Retina (tissue), 1 donor: Measurements from ENCODE around the gene FOXI1.
"Not testable (repeated sequence)": the region's sequence is repeated elsewhere in the genome, so short reads cannot be mapped to it uniquely, and the experiment has no call there.

Experiments used
- DNase-seq: peaks from one replicate; pipeline ENCODE4 v3.0.0-alpha.2; 2016

The FOXI1 gene

DNA sequence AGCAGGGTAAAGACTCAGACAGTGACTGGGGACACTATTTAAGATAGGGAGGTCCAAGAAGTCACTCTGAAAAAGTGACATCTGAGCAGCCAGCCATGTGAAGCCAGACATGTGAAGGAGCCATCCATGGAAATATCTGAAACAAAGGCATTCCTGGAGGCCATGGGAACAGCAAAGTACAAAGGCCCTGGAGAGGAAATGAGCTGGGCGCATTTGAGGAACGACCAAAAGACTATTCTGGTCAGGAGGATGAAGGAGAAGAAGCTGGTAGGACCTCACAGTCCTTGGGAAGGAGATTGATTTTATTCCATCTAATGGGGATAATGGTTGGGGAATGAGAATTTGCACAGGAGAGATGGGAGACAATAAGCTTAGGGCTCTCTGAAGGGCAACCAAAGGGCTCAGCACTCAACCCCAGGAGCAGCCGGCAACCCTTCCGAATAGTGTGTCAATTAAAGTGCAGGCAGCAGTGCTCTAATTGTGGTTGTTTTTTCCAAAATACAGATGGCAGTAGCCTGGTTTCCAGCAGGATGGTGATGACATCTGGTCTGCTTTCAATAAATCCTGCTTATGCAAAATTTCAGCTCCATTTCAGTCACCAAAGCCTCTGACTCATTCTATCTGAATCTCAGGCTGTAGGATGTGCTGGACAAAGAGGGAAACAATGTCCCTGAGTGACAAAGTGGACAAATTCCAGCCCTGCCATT, 26.7 kb downstream of the FOXI1 start:
- DNase-seq = no peak

DNA sequence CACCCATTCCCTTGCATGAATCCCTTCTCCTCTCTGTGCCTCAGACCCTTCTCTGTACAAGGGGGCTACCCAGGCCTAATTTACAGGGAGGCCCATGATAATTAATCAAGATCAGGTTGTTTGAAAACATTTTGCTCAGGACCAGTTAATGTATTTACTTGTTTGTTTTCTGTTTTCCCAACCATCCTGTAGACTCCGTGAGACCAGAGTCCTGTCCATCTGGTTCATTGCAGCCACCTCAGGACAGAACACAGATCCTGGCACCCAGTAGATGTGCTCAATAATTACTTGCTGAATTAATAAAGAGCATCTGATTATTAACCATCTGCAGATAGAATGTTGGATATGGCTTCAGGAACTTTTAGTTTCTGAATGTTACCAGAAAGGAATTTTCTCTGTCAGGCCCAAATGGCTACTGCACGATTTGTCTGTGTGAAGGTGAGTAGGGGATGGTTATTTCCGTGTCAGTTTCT, 27.3 kb downstream of the FOXI1 start:
- no peak for DNase-seq

DNA sequence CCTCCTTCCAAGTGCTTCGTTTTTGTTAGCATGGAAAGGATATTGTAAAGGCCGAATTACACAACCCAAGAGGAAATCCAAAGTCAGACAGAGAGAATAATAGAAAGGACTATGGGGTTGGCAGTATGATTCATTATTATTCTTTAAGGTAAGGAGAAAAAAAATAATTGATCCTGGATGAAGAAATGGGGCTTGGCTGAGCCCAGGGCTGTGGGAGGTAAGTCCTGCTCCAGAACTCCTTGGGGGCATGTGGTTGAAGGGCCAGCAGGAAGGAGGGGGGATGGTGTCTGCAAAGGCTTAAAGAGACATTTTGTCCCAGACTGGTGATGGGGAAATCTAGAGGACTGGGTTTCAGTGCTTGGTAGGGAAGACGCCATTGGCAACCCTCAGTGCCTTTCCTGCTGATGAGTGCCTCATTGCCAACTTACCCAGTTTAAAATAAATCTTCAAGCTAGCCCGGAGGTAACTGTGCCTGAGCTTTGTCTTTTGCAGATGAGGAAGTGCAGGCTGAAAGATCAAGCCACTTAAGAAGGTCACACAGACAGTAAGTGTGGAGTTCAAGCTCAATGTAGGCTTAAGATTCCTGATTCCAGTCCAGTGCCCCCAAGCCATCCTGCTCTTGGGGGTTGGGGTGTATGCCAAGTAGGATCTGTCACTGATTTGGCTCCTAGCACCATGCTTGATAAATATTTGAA, 30.2 kb downstream of the FOXI1 start:
- no peak for DNase-seq

DNA sequence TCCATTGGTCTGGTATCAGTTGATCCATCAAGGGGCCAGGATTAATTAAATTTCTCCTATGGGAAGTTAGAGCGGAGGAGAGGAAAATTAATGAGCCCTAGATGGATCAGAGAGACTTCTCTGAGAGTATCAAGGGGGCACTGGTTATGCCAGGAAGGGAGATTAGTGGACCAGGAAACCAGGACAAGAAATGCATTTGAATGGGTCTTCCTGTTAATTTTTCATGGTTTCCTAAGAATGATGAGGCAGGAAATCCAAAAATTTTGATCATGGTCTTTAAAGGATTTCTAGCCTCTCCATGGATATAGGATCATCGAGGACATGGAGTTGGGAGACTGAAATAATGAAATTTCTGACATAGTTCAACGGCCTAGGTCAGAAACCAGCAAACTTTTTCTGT, 30.8 kb downstream of the FOXI1 start:
- DNase-seq = no peak

DNA sequence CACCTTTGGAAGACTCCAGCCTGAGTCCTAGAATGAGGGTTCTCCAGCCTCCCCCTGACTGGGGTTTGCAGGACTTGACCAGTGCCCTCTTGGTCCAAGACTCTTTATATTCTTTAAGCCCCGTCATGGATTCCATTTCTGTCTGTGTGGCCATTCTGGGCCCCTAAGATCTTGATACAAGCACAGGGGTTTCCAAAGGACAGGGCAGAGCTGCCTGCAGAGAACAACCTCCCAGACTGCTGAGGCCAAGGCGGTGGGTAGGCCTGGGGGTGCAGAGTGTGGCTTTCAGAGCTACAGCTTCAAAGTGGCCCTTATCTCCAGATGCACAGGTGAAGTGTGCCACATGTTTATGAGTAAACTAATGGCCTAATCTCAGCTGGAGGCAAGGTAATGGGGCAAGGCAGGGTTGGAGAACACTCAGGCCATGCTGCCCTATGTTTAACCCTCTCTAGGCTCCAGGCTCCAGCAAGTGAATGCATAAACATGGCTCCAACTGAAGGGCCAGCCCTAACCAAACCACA, 32.1 kb downstream of the FOXI1 start:
- DNase-seq = no peak

DNA sequence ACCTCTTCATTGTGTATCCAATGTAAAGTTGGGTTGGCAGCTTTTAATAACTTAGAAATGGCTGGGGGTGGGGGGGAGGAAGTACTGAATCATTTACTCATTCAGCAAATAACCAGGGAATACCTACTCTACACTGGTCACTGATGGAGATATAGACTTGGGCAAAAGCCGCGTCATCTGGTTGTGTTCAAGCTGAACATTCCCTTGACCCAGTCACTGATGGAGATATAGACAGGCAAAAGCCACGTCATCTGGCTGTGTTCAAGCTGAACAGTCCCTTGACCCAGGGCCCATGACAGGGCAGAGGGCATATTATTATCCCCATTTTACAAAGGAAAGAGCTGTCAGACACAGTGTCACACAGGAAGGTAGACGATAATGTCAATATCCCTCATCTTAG, 32.6 kb downstream of the FOXI1 start:
- no peak for DNase-seq

DNA sequence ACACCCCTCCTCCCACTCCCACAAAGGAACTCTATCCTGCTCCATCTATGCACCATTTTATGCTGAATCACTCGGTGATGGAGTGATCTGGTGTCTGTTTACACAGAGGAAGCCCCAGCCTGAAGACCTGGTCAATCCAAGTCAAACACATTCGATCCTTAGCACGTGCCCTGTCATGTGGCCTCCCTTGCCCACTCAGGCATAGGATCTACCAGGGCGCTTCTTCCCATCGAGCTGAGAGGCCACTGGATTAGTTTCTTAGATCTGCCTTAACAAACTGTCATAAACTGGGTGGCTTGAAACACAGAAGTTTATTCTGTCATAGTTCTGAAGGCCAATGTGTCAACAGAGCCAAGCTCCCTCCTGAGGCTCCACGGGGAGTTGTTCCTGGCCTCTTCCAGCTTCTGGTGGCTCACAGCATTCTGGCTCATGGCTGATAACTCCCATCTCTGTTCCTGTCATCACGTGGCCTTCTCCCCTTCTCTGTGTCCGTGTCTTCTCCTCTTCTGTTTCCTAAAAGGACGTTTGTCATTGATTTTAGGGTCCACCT, 34.2 kb downstream of the FOXI1 start:
- DNase-seq = no peak

DNA sequence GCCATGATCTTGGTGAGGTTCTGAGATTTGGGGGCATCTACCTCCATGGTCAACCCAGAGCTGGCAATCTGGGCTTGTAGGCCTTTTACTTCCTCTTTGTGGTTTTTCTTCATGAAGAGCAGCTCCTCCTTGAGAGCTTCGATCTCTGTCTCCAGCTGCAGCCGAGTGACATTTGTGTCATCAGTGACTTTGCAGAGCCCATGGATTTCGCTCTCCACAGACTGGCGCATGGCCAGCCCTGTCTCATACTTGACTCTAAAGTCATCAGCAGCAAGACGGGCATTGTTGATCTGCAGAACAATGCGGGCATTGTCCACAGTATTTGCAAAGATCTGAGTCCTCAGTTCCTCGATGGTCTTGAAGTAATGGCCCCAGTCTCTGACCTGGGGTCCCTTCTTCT, 35.5 kb downstream of the FOXI1 start:
- not testable (repeated sequence) for DNase-seq

DNA sequence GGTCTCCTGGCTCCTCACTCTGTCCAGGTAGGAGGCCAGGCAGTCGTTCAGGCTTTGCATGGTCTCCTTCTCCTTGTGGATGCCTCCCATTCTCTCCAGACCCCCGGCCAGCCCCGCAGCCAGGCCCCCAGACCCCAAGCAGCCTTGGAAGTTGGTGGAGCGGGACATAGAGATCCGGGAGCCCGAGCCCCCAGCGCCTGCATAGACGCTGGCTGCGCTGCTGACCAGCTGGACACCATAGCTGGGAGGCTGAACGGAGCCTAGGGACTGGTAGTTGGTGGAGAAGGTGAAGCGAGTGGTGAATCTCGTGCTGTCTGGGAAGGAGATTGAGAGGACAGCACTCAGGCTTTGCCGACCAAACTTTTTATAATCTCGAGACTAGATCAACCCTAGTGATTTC, 35.9 kb downstream of the FOXI1 start:
- DNase-seq = no peak

DNA sequence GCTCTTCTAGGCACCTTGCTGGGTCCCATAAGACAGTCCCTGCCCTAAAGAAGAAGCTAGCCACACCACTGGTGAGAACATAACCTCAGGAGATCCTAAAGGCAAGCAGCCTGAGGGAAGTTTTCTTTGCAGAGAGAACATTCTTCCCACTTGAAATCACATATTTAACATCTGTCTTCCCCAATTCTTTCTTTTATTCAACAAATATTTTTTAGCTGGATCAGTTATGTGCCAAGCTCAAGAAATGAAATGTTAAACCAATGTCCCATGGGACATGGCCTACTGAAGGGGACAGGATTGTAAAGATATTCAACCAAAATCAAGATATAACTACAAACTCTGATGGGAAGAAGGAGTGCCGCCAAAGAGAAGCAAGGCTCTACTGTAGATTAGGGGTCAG, 36.5 kb downstream of the FOXI1 start:
- no peak for DNase-seq

DNA sequence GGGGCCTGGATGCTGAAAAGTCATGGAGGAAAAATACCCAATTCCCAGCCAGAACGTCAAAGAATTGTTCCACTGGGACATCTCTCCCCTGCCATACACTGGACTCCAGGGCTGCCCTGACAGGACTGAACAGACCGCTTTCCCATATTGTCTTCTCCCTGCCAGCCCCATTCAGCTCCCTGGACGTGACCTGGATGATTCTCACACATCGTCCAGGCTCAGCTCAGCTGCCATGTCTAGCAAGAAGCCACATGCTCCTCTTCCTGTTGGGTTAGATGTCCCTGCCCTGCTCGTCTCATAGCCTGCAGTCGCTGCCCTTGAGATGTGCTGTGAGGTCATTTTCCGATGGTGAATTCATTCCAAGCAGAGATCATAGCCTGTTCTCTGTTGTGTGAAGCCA, 37.4 kb downstream of the FOXI1 start:
- no peak for DNase-seq

DNA sequence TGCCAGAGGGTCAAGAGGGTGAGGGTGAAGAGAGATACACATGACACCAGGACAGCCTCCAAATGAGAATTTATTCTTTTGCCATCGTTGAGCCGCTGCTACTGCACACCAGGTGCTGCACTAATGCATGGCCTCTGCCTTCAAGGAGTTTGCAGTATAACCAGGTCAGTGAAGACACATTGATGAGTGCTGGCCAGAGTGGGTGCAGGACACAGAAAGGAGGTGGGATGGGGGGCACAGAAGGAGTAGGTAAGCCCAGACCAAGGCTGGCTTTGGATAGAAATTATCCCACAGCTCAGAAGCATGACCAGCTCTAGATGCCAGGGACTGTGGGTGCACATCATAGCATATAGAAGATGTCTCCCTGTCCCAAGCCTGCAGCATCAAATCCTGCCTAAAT, 38.0 kb downstream of the FOXI1 start:
- DNase-seq = no peak

DNA sequence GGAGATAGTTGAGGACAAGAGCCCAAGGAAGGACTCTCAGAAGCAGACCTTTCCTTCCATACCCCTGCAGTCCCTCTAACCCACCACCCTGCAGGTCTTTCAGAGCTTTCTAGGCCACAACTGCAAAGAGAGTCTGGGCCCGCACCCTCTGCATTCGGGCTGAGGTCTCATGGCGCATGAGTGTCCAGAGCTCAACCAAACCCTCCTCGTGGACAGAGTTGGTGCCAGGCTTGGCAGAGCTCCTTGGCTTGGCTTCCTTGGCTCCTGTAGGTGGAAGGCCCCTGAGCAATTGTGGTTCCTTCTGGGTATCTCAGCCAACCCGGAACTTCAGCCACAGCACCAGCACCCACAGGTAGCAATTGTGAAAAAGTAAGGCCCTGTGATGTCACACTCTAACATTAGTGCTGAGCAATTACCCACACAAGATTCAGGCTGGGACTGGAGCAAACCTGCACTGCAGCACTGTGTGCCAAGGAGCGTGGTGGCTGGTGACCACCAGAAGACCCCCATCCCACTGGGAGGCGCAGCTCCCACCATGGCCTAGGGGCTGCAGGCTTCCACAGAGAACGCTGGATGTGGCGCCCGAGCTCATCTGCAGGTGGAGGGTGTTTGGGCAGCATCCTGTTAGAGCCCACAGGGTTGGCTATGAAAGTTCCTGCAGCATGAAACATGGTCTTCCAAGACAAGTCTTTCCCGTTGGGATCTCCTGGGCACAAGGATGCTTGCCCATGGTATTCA, 38.8 kb downstream of the FOXI1 start:
- no peak for DNase-seq

DNA sequence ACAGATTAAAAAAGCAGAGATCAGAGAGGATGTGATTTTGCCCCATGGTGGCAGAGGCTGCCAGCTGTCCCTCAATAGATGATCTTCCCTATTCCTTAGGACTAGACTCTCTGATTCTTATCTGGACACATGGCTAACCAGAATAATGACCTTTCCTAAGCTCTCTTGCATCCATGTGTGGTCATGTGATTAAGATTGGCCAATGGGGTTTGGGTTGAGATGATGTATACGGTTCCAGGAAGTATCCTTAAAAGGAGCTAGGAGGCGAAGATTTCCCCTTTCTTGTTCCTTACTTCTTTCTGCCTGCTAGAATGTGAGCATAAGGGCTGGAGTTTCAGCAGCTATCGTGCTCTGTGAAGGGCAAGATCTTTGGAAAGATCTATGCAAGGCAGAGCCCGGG, 39.8 kb downstream of the FOXI1 start:
- no peak for DNase-seq

DNA sequence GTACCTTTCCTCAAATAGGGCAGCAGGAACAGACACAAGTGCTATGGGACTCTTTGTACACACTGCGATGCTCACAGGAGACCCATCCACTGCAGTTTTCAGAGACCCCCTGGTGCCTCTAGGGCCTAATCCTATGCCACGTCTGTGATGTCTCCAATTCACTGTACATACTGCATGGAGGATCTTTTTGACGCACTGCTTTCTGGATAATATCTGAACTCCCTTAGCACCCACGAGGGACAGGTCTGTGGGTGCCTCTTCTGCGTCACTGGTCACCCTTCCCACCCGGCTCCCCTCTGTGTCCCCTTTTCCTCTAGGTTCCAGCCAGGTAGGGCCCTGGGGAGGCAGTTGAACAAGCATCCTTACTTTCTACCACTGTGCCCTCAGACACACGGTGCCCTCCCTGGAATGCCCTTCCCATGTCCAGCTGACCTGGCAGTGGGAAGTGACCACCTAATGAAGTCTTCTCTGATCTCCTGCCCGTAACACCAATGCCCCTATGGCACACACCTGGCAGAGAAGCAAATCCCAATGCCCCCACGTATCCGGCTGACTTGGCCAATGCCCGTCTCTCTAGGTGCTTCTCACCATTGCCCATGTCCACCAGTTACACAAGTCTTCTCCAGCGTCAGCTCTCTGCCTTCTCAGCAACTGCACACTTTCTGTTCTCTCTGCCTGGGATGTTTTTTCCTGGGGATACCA, 41.5 kb downstream of the FOXI1 start:
- no peak for DNase-seq

DNA sequence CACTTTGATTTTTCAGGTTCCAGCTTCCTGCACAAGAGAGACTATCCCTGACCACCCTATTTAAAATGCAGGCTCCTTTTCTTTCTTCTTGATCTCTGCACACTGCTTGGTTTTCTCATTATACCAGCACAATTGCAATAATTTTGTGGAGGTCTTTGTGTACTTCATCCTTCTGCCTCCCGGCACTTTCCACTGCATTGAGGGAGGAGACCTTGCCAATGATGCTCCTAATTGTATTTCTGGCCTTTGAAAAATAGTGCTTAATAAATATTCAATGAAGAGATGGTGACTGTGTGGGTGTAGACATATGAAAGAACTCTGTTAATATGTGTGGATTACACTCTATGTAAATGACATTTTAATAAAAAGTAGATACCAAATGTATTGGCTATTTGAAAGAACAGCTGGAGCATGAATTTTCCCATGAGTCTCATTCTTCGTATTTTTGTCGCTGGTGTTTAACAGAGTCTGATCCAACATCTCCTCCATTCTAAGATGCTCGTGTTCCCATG, 42.1 kb downstream of the FOXI1 start:
- no peak for DNase-seq

DNA sequence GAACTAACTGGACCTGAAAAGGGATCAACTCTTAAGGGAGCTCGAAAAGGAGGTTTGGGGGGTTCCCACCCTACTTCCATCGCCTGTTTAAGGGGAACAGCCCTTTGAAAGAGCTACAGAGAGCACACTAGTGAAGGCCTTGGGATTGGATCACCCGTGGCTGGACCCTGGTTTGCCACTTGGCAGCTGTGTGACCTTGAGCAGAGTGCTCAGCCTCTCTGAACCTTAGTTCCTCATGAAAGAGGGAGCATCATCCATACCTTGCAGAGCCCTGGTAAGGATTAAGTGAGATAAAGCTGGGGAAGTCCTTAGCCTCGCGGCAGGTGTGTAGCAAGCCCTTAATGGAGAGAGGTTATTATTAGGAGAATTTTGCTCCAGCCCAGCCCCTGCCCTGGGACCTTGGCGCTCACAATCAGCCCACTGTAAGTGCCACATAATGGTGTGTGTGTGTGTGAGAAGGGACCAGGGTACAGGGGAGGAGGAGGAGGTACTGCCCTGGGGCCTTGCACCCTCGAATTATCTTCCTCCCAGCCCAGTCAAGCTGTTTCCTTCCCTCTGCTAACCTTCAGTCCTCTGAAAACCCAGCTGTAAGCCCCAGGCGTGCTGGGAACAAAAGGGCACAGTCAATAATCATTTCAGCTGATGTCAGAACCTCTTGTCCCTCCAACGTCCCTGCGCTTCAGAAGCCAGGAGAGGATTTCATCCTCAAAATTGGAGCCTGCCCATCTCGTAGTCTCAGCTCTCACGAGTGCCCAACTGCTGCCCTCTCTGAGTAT, 42.9 kb downstream of the FOXI1 start:
- DNase-seq = peak; percentile 57

DNA sequence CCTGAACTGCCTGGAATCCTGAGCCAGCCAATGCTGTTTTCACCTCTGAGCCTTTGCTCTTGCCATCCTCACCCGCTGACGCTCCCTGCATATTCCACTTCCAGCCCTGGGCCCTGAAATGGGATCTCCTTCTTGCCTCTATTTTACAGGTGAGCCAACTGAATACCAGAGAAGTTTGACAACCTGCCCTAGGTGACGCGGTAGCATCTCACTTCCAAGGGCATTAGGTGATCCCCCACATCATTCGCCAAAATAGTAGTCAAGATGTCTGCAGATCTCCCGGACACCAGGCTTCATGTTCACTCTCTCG, 43.5 kb downstream of the FOXI1 start:
- no peak for DNase-seq

DNA sequence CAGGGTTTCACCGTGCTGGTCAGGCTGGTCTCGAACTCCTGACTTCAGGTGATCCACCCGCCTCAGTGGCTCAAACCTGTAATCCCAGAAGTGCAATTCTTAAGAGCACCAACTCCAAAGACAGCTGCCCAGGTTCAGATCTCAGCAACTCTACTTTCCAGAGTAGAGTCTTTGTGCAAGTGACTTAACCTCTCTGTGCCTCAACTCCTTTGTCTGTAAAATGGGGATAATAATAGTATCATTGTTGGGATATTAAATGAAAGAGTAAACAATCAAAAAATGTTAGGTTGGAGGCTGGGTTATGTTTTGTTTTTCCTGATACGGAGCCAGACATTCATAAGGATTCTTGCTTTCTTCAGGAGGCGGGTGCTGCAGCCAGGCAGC, 45.0 kb downstream of the FOXI1 start:
- DNase-seq = no peak

DNA sequence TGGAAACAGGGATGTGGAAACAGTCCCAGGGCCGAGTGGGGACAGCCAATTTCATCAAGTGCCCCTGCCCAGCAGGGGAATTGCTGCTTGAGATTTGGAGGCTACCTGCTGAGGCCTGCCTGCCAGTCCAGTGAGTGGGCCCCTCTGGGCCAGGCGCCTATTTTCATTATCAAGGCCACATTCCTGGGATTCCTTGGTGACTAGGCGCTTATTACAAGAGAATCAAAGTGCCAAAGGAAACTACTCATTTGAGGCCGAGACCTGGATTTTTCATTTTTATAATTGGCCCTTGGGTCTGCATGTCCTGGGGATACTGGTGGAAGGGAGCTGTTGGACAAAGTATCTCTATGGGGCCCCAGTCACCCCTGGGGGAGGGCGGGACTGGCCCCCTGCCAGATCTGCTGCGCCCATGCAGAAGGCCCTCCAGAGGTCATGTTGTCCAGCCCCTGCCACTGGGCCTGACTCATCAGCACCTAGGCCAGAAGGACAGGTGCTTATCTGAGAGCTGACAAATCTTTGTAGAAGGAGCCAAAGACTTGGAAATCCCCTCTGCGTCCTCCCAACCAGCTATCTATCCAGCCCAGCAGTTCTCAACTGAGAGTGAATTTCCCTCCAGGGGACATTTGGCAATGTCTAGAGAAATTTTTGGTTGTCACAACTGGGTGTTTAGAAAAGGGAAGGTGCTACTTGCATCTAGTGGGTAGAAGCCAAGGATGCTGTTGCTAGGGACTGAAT, 45.6 kb downstream of the FOXI1 start:
- peak; percentile 46 for DNase-seq

DNA sequence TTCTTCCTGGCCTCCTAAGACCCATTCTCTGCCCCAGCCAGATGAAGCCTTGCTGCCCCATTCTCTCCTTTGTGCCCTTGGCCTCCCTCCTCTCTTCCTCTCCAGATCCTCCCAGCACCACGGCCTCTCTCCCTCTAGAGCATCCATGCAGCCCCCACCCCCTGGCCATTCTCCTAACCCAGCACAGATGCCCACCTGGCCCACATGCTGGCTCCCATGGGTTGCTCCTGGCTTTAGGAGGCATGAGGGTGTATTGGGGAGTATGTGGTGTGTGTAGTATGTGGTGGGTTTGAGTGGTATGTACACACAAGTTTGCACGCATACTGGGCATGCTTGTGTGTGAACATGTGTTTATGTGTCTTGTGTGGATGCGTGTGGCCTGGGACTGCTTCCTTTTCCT, 47.1 kb downstream of the FOXI1 start:
- DNase-seq = no peak
